ENCODE measurements around the gene WDR43.
A peak's percentile ranks its signal among the peaks of the same experiment; 100 is the strongest.
"Not testable (repeated sequence)": the region's sequence is repeated elsewhere in the genome, so short reads cannot be mapped to it uniquely, and the experiment has no call there.

WDR43 gene

DNA sequence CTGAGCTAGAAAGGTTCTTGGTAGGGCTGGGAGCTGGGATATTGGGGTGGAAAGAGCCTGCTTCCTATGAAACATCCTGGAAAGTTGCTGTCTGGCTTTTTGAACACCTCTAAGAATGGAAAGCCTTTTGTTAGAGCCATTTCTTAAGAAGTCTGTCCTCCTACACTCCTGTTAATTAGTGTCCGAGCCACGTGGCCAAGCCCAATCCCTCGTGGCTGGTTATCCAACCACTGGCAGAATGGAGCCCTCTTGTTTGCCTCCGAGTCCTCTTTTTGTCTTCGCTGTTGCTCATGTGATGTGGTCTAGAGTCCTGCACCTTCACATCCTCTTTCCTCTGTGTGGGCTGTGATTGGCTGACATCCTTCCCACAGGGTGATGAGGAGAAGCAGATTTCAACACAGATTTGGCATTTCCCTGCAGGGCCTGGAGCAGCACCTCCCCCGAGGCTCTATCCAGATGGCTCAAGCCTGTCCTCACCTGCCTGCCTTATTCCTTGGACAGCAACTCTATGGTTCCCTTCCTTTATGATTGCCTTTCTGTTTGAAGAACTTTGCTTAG, 78.4 kb downstream of the WDR43 start:
- no peak for DNase-seq

DNA sequence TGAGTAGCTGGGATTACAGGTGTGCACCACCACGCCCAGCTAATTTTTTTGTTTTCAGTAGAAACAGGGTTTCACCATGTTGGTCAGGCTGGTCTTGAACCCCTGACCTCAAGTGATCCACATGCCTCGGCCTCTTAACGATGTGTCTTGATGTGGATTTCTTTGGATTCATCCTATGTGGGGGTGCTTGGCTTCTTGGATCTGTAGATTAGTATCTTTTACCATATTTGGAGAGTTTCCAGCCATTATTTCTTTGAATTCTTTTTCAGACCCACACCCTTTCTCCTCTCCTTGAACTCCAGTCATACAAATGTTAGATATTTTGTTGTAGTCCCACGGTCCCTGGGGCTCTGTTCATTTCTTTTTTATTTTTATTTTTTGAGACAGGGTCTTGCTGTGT, 79.8 kb downstream of the WDR43 start:
- no peak for DNase-seq

DNA sequence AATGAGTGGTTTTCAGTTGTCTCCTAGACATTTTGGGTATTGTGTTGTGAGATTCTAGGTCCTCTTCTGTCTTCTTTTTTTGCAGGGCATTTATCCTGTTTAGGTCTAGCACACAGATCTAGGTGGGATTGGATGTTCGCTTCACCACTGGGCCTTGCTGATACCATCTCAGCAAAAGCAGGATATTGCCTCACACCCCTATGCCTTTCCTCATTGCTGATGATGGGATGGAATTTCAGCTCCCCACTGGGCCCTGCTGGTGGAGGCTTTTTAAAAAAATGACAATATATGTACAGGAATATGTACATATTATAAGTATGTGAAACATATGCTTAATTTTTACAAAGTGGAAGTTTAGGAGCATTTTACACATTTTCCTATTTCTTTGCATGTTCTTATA, 81.2 kb downstream of the WDR43 start:
- DNase-seq: no peak

DNA sequence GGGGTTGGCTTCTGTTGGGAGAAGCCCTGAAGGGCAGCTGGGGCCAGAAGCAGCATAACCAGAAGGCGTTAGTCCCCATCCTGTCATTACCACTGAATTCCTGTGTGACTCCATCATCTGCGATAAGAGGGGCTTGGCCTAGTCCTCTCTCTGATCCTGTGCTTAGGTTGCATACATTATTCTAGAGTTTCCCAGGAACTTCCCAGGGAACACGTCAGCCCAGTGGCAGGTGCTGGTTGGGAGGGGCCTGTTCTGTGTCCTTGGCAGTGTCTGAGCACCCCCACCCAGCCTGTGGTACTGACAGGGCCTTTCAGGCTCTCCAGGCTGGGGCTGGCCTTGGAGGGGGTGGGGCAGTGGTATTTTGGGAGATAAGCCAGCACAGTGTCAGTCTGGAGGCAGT, 82.1 kb downstream of the WDR43 start:
- no peak for DNase-seq

DNA sequence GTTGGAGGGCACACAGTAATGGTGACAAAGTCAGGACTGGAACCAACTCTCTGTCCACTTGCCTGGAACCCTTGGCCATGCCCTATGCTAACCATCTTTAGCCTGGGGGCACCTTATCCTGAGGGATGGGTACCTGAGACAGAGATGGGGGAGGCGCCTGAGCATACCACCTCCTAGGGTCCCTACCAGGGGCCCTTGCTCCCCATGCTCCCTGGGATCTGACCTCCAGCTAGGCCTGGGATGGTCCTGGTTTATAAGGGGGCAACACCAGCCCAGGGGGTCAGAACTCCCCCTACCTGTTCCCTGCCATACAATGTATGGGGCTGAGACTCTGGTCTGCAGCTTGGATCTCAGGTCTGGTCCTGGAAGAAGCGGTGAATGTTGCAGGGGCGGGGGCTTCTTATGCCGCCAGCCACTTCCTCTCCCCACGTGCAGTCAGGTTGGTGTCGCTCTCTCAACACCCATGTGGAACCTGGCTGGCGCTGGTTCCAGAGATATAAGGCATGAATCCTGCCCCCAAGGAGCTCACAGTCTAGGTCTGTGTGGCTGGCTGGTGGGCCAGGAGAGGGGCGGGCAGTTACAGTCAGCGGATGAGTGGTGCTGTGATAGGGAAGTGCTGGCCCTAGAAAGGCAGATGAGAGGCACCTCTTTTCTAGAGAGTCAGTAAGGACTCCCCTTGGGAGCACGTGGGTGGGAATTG, 82.9 kb downstream of the WDR43 start:
- DNase-seq: no peak

- DNase-seq: not testable (repeated sequence)
Measured at GRCh38 chr2:28978001-28978400, 83.5 kb downstream of the WDR43 start.

- no peak for DNase-seq
Measured at GRCh38 chr2:28978606-28979005, 84.1 kb downstream of the WDR43 start.

DNA sequence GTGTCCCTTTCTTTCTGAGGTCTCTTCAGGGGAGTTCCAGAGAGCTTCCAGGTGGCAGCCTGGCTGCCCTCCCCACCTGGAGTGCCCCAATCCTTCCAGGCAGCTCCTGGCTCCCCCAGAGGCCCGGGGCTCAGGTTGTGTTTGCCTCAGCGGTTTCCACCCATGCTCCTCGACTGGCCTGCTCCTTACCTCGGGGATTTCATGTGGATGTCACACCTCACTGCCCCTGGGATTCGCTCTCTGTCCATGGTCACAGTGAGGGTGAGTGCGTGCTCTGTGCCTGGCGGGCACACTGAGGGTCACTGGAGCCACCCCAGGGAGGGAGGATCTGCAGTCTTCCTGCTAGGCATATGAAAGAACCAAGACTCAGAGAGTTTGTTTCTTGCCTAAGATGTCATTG, 84.6 kb downstream of the WDR43 start:
- no peak for DNase-seq

DNA sequence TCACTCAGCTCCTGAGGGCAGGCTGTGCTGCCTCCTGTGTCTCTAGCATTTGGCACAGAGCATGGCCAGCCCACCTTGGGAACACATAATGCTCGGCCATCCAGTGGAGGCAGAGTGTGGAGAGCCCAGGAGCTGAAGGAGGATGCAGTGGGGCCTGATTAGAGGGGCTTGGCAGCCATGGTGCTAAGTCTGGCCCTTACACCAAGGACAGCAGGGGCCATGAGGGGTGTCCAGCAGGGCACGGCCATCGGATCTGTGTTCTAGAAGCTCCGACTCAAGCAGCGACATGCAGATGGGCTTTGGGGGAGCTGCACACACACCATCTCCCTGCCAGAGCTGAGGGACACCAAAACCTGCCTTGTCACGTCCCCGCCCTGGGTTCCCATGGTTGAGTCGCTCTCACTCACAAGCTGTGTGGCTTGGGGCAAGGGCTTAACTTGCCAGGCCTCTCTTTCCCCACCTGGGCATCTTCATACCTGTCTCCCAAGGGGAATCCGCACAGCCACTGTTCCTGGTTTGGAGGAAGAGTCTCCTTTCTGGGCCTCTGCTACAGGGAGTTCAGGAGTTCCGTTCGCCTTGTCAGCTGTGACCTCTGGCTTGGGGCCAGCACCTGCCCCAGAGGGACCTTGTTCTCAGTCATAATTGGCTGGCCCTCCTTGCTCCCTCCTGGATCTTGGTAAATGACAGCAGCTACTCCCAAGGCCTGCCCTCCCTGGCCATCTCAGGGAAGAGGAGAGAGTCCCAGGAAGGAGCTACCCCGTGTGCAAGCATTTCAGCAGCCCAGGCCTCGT, 85.3 kb downstream of the WDR43 start:
- DNase-seq: no peak

DNA sequence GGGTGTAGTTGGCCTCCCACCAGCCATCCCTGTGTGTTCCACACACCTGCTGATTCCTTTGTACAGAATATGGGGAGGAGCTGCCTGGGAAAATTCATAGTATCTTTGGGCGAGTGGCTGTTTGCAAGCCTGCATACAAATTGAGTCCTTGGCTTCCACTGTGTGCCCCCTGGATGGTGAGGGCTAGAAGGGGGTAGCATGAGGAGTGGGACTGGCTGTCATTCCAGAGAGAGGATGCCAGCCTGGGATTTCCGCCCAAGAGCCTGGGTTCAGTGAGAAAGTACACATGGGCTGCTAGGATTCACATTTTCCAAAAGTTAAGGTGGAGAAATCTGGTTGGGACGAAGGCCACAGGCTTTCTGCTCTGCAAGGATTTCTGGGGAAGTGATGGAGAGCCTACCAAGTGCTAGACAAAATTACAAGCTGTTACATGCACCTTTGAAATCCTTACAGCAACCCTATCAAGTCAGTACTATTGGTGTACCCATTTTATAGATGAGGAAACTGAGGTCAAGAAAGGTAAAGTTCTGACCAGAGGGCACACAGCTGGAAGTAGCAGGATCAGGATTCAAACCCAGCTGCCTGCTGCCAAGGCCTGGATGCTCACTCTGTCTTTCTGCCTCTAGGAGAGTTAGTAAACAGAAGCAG, 86.0 kb downstream of the WDR43 start:
- DNase-seq: peak; percentile 3

- DNase-seq: no peak
Measured at GRCh38 chr2:28981016-28981441, 86.6 kb downstream of the WDR43 start, which contains the start of gene TOGARAM2. TOGARAM2 (plus strand) TSS chr2:28981298; CDS start chr2:28994835, 13,537 bp downstream.

- DNase-seq: no peak
Measured at GRCh38 chr2:28981620-28982376, 87.3 kb downstream of the WDR43 start.

DNA sequence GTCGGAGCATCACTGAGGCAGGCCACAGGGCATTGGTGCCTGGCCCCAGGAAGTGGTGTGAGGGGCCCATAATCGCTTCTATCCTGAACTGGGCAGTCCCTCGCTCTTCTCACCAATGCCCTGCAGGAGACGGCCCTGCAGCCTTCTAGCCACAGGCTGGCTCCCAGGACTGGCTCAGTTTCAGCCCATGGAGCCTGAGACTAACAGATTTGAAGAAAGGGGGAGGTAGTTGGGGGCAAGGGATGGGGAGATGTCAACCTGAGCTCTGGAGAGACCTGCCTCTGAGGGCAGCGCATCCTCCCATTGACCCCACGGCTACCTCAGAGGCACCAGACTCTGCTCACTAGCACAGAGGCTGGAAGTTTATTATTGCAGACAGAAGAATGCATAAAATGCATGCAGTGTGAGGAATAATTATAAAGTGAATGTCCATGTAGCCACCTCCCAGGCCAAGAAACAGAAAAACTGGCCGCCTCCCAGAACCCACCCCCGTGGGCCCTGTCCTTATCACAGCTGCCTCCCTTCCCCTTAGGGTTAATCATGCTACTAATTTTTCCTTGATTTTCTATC, 88.0 kb downstream of the WDR43 start:
- no peak for DNase-seq

DNA sequence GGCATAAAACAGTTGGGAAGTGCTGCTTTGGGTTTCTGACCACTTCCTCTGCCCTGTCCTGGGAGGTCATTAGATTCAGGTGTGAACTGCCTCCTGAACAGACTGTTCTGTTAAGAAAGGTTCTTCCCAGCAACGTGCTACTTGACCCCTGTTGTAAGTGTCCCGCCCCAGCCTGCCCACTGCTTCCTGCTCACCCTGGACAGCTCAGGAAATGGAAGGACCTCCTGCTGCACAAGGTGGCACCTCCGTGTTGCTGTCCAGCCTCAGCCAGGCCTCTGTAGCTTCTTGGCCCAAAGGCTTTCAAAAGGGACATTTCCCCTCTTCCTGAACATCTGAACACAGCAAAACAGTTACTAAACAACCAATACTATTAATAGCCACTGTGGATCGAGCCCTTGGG, 92.0 kb downstream of the WDR43 start:
- no peak for DNase-seq

DNA sequence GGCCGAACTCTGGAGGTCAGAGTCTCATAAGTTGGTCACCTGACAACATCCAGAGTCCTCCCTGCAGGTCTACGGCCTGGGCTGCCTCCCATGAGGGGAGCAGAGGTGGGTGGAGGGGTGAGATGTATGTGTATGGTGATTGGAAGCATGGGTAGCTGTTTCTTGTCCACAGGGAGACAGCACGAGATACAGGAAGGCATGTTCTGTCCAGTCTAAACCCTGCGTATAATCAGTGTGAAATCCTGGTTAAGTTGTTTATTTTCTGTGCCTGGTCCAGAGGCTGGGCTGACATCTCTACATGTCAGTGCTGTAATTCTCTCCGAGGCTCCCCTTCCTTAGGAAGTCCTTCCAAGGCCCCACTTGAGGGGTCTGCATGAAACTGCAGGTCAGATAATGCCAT, 95.5 kb downstream of the WDR43 start:
- no peak for DNase-seq

- DNase-seq: no peak
Measured at GRCh38 chr2:28990445-28990844, 96.0 kb downstream of the WDR43 start.

DNA sequence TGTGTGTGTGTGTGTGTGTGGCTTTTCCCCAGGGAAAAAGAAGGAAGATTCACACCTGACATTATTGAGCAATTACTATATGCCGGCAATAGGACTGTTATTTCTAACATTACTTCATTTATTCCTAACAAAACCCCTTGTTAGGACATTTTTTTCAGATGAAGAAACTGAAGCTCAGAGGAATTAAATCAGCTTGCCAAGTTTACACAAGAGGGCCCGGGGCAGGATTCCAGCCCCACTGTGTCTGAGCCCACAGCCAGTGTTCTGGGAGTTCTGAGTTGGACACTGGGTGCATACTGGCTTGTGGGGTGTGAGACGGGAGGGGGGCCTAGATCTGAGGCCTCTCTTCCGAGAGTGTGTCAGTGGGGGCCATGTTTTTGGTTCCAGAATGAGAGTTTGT, 96.6 kb downstream of the WDR43 start:
- DNase-seq: no peak

DNA sequence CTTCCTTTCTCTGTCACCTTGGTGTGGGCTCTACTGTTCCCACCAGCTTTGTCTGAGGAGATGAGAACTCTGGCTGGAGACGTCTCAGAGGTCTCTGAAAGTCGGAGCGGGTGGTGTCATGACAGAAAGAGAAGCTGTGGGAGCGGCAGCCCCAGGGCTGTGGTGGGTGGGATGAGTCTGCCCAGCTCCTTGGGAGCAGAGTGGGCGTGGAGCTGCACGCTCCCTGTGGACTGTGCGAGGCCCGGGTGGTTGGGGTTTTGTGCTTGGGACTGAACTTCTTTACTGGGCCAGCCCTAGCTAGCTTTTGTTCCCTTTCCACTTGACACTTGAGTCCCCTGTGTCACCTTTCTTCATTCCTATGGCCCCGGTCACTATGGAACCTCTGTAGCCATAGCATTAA, 97.0 kb downstream of the WDR43 start:
- DNase-seq: no peak

DNA sequence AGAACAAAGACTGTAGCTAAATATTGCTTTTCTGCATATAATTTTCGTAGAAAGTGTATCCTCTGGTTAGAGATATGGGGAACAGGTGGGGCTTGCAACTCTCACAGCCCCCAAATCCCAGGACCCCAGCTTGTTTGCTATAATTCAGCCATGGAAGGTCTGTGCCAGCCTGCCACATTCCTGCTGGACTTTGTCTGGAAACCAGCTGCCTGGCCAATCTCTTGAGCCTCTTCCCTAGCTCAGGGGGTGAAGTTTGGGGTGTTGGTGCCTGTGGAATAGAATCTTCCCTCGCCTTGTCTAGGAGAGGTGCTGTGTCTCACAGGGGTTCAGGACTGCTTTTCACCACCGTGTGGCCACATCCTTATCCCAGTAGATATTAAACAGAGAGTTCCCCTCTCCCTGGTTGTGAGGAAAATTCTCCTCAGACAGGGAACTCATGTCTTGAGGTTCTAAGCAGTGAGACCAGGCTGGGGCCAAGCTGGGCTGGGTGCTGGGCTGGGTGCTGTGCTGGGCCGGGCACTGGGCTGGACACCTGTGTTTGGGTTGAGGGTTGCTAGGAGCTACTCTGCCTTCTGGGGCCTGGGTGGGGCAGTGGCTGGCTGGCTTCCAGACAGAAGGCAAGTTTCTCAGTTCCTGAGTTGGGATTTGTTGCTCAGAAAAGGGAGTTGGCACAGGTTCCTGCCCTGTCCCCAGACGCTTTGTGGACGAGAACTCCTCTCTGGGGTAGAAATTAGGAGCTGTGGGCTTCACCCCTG, 98.9 kb downstream of the WDR43 start:
- DNase-seq: no peak

DNA sequence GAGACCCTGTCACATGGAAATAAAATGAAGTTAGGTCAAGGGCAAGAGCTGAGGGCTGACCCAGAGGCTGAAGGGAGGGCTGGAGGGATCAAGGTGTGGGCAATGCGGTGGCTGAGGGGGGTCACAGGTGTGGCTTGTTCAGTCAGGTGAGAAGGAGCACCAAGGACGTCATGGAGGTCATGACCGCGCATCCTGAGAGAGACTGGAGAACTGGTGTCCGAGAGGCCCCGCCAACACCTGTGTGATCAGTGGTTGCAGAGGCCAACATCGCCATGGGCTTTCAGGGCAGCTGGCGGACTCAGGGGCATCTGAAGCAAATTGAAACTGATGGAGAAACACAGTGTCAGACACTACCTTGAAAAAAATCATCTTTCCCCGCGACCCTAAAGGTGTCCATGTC, 99.6 kb downstream of the WDR43 start:
- DNase-seq: no peak

- no peak for DNase-seq
Measured at GRCh38 chr2:28994679-28995078, 100.2 kb downstream of the WDR43 start.

Measured in NCI-H1694 (cell line).